SKM-1 treated with dmso at 0.1 percent for 144 hours (cell line): ENCODE results near the gene FAH.
A peak's percentile ranks its signal among the peaks of the same experiment; 100 is the strongest.

Source experiments
- DNase-seq: peaks from one replicate; lab custom pipeline; 2025; ENCODE audit not compliant: unreplicated experiment; lab: John Stamatoyannopoulos, UW

The FAH gene

GRCh38 chr15:80194186-80194585 is 41.4 kb downstream of the FAH start:
- DNase-seq = no peak

- no peak for DNase-seq
Observed at GRCh38 chr15:80194914-80195313, 42.1 kb downstream of the FAH start.

DNA sequence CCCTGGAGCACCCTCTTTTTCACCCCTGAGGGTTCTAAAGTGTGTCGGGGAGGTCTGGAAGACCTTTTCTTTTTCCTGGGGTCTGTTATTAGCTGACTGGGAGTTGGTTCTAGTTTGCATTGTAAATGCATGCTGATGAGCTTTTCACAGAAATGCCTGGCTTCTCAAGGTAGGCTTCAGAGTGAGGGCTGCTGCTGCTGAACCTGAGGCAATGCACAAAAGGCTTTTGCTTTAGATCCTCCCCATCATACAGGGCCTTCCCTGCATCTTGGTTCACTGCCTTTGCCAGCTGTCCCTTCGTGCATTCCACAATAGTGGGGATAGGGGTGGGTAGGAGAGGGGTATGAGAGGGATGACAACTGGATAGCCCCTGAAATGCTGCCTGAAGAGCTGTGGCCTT is 46.6 kb downstream of the FAH start:
- no peak for DNase-seq

- DNase-seq = no peak
Observed at GRCh38 chr15:80199869-80200268, 47.1 kb downstream of the FAH start.

- DNase-seq = no peak
Observed at GRCh38 chr15:80201256-80202015, 48.6 kb downstream of the FAH start.

DNA sequence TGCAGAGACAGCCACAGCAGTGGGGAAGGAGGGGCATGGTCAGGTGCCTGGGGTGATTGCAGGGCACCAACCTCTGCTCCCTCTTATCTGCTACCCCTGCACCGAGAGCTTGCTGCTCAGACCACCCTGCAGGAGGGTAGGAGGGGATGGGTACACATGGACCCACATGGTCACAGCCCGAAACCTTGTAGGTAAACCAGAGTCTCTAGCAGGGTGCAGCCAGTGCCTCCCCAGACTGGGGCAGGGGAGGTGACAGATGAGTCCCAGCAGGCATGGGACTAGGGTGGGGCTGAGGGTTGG is 49.2 kb downstream of the FAH start:
- DNase-seq = no peak

- DNase-seq = no peak
Observed at GRCh38 chr15:80202641-80203360, 50.0 kb downstream of the FAH start.

DNA sequence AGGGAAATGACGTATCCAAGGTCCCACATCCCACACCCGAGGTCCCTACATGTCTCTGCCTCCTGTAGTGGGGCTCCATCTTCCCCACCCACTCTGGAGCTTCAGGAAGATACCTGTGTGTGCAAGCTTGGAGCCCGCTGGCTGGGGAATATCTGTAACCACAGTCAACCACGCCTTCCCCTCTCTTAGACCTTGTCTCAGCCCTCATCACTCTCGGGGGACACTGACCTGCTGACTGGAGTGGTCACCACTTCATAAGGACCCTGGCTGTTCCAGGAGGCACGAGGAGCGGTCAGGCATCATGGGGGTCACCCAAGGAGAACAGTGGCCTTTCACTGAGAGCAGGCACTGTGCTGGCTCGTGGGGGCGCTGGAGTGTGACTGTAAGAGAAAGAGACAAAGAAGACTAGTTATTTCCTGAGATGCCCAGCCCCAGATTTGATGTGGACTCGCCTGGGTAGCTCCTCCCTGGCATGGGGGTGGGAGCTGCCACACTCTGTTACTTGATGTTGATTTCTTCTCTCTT is 50.6 kb downstream of the FAH start:
- no peak for DNase-seq

GRCh38 chr15:80204231-80204630 is 51.4 kb downstream of the FAH start:
- DNase-seq = no peak

DNA sequence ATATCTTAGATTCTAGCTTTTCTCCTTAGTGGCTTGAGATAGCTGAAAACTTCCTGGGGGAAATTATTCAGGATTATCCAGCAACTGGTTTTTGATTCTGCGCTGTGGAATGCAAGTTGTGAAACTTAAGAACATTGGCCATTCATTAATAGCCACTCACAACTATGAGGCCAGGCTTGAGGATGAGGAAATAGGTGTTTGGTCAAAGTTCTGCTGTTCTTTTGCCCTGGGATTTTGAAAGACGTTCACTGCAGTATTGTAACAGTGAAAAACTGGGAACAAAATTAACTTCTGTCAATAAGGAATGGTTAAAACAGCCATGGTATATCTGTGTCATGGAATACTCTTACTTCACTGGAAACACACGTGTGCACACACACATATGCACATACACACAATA is 55.1 kb downstream of the FAH start:
- DNase-seq = no peak

DNA sequence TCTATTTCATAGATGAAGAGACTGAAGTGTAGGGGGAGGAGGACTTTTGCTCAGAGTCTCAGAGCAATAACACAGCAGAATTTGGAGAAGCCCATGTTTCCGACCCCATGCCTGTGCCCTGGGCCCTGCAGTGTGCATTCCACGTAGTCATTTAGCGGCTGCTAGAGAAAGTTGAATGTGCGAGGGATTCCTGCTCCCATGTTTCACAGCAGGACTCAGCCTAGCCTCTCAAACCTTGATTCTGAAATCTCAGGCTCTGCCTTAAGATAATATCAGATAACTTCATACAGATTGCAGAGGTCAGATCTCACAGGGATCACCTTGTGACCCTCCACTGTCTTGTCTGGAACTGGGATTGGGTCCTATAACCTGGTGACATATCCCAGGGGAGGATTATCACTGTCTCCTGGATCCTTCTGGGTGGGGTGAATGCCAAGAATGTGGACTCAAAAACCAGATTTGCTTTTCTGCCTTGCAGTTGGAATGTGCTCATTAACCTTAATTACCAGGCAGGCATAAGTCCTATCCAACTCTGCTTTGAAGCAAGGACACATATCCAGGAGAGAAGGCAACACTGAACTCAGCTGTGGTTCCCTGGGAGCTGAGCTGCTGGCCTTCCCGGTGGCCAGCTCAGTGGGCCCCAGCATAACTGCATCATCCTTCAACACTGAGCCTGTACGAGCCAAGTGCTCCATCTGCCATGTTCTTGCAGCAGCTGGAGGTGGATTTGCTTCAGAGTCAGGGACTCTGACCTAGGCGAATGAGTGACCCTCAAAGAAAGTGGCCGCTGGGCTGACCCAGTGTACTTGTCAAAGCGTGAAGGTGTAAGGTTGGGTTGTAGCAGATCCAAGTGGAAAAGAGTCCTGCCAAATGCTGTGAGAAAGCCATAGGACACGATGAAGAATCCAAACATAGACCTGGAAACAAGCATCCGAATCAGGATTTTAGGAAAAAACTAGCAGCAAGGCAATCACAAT is 56.2 kb downstream of the FAH start:
- DNase-seq = no peak

DNA sequence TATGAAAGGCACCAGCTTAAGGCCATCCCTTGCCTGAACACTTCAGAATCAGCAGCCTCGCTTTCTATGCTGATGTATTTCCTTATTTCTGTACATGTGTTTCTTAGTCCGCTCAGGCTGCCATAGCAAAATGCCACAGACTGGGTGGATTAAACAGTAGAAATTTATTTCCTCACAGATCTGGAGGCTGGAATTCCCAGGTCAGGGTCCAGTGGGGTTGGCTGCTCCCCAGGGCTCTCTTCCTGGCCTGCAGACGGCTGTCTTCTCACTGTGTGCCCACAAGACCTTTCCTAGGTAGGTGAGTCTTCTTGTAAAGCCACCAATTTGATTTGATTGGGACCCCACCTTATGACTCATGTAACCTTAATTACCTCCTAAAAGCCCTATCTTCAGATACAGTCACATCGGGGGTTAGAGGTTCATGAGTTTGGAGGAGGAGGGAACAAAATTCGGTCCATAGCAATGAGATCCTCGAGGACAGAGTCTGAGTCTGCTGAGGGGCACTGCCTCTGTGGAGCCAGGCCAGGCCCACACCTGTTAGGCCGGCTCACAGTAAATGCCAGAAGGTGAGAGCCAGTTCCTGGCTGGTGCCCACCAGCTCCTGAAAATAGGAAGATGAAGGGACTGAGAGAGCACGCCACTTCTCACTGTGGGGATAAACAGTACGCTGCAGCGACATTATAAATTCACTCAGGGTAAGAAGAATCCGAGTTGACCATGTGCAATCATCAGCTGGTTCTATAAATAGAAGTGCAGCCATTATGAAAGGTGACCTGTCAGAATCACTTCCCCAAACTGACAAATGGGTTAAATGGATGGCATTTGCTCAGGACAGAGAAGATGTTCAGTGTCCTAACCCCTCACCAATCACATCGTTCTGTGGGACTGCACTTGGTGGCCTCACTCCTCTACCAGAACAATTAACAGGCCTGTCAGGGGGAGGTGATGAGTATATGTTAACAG is 58.1 kb downstream of the FAH start:
- peak; percentile 54 for DNase-seq

GRCh38 chr15:80211976-80212375 is 59.2 kb downstream of the FAH start:
- no peak for DNase-seq

DNA sequence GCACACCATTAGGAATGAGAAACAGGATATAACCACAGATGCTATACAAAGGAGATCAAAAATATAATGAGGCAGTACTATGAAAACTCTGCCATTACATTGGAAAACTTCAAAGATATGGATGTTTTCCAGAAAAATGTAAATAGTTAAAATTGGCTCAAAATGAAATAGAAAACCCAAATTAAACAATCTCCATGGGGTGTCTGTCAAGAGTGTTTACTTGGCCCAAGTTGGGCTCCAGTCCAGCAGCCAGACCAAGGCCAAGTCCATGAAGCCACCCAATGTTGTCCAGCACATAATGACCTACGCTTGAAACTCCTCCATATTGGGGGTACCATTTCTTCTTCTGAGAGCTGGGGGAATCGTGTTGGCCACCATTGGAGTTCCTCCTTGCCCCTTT is 62.1 kb downstream of the FAH start:
- DNase-seq = no peak

GRCh38 chr15:80216141-80216540 is 63.3 kb downstream of the FAH start:
- no peak for DNase-seq

DNA sequence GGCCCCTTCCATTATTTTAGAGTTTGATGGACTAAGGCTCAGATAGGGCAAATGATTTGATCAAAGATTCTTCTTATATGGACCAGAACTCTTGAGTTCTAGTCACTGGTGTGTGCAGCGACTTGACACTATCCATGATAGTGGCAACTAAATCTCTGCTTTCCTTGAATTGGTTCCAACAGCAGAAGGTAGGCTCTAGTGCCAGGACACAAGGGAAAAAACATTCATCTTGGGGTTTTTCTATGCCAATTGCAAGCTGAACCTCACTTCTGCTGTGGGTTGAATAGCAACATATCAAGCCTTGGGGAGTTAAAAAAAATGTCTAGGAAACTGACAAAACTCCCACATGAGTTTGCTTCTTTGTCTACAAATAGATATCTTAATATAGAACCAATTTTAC is 64.1 kb downstream of the FAH start:
- DNase-seq = no peak

GRCh38 chr15:80217327-80217900 is 64.6 kb downstream of the FAH start:
- no peak for DNase-seq

DNA sequence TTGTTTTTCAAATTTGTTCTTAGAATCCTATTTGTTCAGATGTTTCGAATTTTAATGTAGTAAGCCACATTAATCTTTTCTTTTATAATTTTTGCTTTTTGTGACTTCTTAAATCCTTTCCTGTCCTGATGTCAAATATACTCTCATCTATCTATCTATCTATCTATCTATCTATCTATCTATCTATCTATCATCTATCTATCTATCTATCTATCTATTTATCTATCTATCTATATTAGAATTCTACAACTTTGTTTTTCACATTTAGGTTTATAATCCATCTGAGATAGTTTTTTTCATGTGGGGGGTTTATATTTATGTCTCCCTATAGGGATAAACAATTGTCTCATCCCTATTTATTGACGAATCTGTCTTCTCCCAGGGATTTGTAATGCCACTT is 67.2 kb downstream of the FAH start:
- DNase-seq = no peak

GRCh38 chr15:80228959-80229610 is 76.3 kb downstream of the FAH start:
- DNase-seq = no peak
